Lung (tissue), 12 donors: ENCODE data around the gene ELAC2. TPM values are rescaled to one million over a fixed set of nuclear protein-coding genes. Genes with fewer than 3 reads are reported as not detected.

Experiments used
- ATAC-seq: fragments of 200-7000 bp; cut with Tn5 transposase; one replicate; pipeline ENCODE4 v1.9.1; 2020; ENCODE audit warnings: moderate number of reproducible peaks; ENCODE audit not compliant: insufficient read depth, low FRiP score
- DNase-seq, 3 donors: peaks; one replicate each; pipeline ENCODE4 v3.0.0-alpha.2; 2013 to 2017
- H3K27ac ChIP-seq, 2 donors: one replicate each; pipeline ENCODE4 v1.5.1; 2013; ENCODE audit warnings: mild to moderate bottlenecking in 2 of 2, moderate library complexity in 2 of 2, control low read depth in 1 of 2, inconsistent platforms in 1 of 2, low read depth in 1 of 2, low read length in 1 of 2
- H3K27me3 ChIP-seq, 3 donors: one replicate each; pipeline ENCODE4 v1.5.1; 2013; ENCODE audit warnings: low read length in 2 of 3; ENCODE audit not compliant: control insufficient read depth in 3 of 3, insufficient read depth in 3 of 3
- H3K36me3 ChIP-seq, 4 donors: one replicate each; pipeline ENCODE4 v1.5.1; 2013; ENCODE audit warnings: low read length in 4 of 4, mild to moderate bottlenecking in 1 of 4, moderate library complexity in 1 of 4; ENCODE audit not compliant: control insufficient read depth in 4 of 4, insufficient read depth in 4 of 4
- H3K4me1 ChIP-seq, 5 donors: one replicate each; pipeline ENCODE4 v1.5.1; 2013; ENCODE audit warnings: low read length in 5 of 5, mild to moderate bottlenecking in 2 of 5, moderate library complexity in 1 of 5; ENCODE audit not compliant: control insufficient read depth in 5 of 5, insufficient read depth in 5 of 5
- H3K4me3 ChIP-seq: one replicate; pipeline ENCODE4 v1.5.1; 2013; ENCODE audit warnings: mild to moderate bottlenecking, control low read depth, moderate library complexity
- H3K9ac ChIP-seq, 2 donors: one replicate each; pipeline ENCODE4 v1.5.1; 2013; ENCODE audit warnings: low read length in 2 of 2, control low read depth in 1 of 2; ENCODE audit not compliant: insufficient read depth in 1 of 2
- H3K9me3 ChIP-seq, 4 donors: one replicate each; pipeline ENCODE4 v1.5.1; 2013; ENCODE audit warnings: low read length in 3 of 4, mild to moderate bottlenecking in 1 of 4, moderate library complexity in 1 of 4; ENCODE audit not compliant: control insufficient read depth in 4 of 4, insufficient read depth in 3 of 4
- CTCF ChIP-seq: IDR thresholded peaks from 2 replicates; pipeline ENCODE4 v1.5.1; 2012; ENCODE audit warnings: mild to moderate bottlenecking; ENCODE audit errors: control extremely low read depth, extremely low read depth
- WGBS, 2 donors: extraction: QIAGEN DNeasy Blood & Tissue Kit; methylation state at CpG; one replicate each; pipeline ENCODE4 v1.1.7; 2013; 5-methylcytosine and 5-hydroxymethylcytosine counted together
- polyA plus RNA-seq, 2 donors: library from polyadenylated mRNA; stranded (reverse); fragments of 200-250 nt; gene quantifications; one replicate each; pipeline ENCODE4 v1.2.1, GENCODE V29; 2013
- total RNA-seq, 2 donors: library from RNA; depleted of rRNA in 1 of 2; stranded (reverse); fragments of >200 nt in 1 of 2; gene quantifications; one replicate each; pipeline ENCODE4 v1.2.1, GENCODE V29; 2014 to 2021
- donor health status: control.
- donor health status: control.
- donor health status: Bipolar disorder and iron deficiency.
- donor health status: healthy.
- donor health status: DM: yes; HTN: yes; CAD: no.

Gene ELAC2
- total and polyA plus RNA-seq, 4 donors = 24.1 to 76.4 (median 45.5) TPM

DNA sequence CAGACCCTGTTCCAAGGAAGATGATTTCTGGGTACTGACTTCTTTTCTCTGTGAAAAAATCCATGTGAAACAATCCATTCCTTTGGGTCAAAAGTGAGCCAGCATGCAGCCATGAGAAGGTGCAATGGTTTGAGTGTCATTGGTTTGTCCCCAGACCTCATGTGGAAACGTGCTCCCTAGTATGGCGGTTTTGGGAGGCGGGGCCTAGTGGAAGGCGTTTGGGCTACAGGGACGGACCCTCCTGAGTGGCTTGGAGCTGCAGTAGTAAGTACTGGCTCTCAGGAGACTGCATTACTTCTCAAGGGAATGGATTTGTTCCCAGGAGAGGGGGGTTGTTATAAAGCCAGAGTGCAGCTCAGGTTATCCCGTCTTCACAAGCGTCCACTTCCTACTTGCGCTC is 19.4 kb downstream of the ELAC2 start:
- no peak overlapping the region for H3K27ac ChIP-seq
- peaks cover 62 to 80% (median 66%) of the 10 kb centered on the region in 4 donors for H3K36me3 ChIP-seq
- H3K9ac ChIP-seq = no peak overlapping the region
- DNase-seq (no peak), ATAC-seq (no peak)
- H3K4me3 ChIP-seq = no peak overlapping the region
- no peak for TF ChIP-seq CTCF
- peaks cover 0 to 1% (median 0%) of the 10 kb centered on the region in 4 donors for H3K9me3 ChIP-seq
- H3K4me1 ChIP-seq = peaks cover 0 to 9% (median 0%) of the 10 kb centered on the region in 5 donors
- H3K27me3 ChIP-seq = no peaks in the 10 kb centered on the region
- WGBS, 2 donors = 93% methylated on average over 8 of the region's 8 CpGs

GRCh38 chr17:12996941-12997340 is 20.9 kb downstream of the ELAC2 start:
- Histone ChIP-seq H3K9ac (no peak overlapping the region), H3K36me3 (peaks cover 55 to 83% (median 61%) of the 10 kb centered on the region in 4 donors), H3K9me3 (peaks cover 0 to 1% (median 0%) of the 10 kb centered on the region in 4 donors), H3K4me1 (no peaks in the 10 kb centered on the region), H3K4me3 (no peak overlapping the region), H3K27me3 (no peaks in the 10 kb centered on the region), H3K27ac (no peak overlapping the region)
- DNase-seq (no peak), ATAC-seq (no peak)
- 87 to 88% methylated on average over 5 of the region's 5 CpGs for WGBS, 2 donors
- no peak for TF ChIP-seq CTCF

DNA sequence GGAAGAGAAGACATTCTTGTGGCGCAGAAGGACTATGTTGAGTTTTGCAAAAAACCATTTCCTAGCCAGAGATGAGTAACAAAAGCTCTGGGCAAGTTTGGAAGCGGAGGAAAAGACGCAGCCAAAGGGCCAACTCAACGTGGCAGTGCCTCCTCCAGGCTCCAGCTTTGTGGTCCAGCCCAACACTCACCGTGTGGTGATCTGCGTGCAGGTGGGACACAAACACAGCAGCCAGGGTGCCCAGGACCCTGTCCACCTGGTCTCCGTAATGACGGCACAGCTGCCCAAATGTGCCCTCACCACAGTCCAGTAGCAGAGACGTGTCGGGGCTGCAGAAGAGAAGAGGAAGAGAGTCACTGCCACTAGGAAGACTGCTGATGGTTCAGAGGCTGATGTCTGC is 21.5 kb downstream of the ELAC2 start:
- DNase-seq (no peak), ATAC-seq (no peak)
- 95 to 97% methylated on average over 10 of the region's 10 CpGs for WGBS, 2 donors
- Histone ChIP-seq H3K36me3 (peaks cover 53 to 84% (median 62%) of the 10 kb centered on the region in 4 donors), H3K4me3 (no peak overlapping the region), H3K9ac (no peak overlapping the region), H3K27me3 (no peaks in the 10 kb centered on the region), H3K27ac (no peak overlapping the region), H3K9me3 (peaks cover 0 to 1% (median 0%) of the 10 kb centered on the region in 4 donors), H3K4me1 (no peaks in the 10 kb centered on the region)
- no peak for TF ChIP-seq CTCF

GRCh38 chr17:12995896-12996295 is 21.9 kb downstream of the ELAC2 start:
- no peak overlapping the region for H3K9ac ChIP-seq
- no peaks in the 10 kb centered on the region for H3K27me3 ChIP-seq
- no peak for DNase-seq
- peaks cover 0 to 1% (median 0%) of the 10 kb centered on the region in 4 donors for H3K9me3 ChIP-seq
- H3K36me3 ChIP-seq = peaks cover 52 to 84% (median 61%) of the 10 kb centered on the region in 4 donors
- H3K4me3 ChIP-seq = no peak overlapping the region
- H3K4me1 ChIP-seq = no peaks in the 10 kb centered on the region
- H3K27ac ChIP-seq = no peak overlapping the region
- no peak for TF ChIP-seq CTCF
- 96 to 99% methylated on average over 19 of the region's 19 CpGs for WGBS, 2 donors
- ATAC-seq = no peak
